Progenitor cell of endocrine pancreas (in vitro differentiated cells): Measurements from ENCODE around the gene ITGB7. TPM values are rescaled to one million over a fixed set of nuclear protein-coding genes. Genes with fewer than 3 reads are reported as not detected.
A peak's percentile ranks its signal among the peaks of the same experiment; 100 is the strongest.

Experiments
- DNase-seq: peaks from one replicate; pipeline ENCODE4 v3.0.0; 2021; ENCODE audit warnings: low spot score; ENCODE audit not compliant: unreplicated experiment
- H3K27ac Mint-ChIP-seq: 2 replicates; pipeline ENCODE4 v1.8.0; 2021; ENCODE audit warnings: mild to moderate bottlenecking, moderate library complexity, mixed read lengths
- H3K27me3 Mint-ChIP-seq: 2 replicates; pipeline ENCODE4 v1.8.0; 2021; ENCODE audit warnings: mixed read lengths
- H3K36me3 Mint-ChIP-seq: 2 replicates; pipeline ENCODE4 v1.8.0; 2022; ENCODE audit warnings: mixed read lengths; ENCODE audit not compliant: insufficient read depth
- H3K4me1 Mint-ChIP-seq: 2 replicates; pipeline ENCODE4 v1.8.0; 2021; ENCODE audit warnings: low read depth, mixed read lengths
- H3K4me3 Mint-ChIP-seq: 2 replicates; pipeline ENCODE4 v1.8.0; 2021; ENCODE audit warnings: low read depth, mild to moderate bottlenecking, moderate library complexity, mixed read lengths
- H3K9me3 Mint-ChIP-seq: 2 replicates; pipeline ENCODE4 v1.8.0; 2021; ENCODE audit warnings: low read depth, mixed read lengths
- CTCF ChIP-seq: fragments of 200-600 bp; sonication (generic); IDR thresholded peaks from one replicate; pipeline ENCODE4 v1.5.0; 2021; ENCODE audit warnings: antibody characterized with exemption, mild to moderate bottlenecking; ENCODE audit not compliant: unreplicated experiment
- total RNA-seq: library from RNA; stranded (reverse); gene quantifications from 2 replicates; pipeline ENCODE4 v1.2.1, GENCODE V29; 2021

Gene ITGB7
- total RNA-seq, 1 donor from 2014 or later = 0.29 TPM

GRCh38 chr12:53218551-53219291 lies 11.7 kb upstream of the ITGB7 start:
- no peak for TF ChIP-seq CTCF
- Mint-ChIP-seq H3K27ac (no peak overlapping the region), H3K9me3 (no peaks in the 10 kb centered on the region), H3K4me3 (peak overlapping the region; percentile 68), H3K27me3 (peaks cover 34% of the 10 kb centered on the region), H3K4me1 (peaks cover 37% of the 10 kb centered on the region), H3K36me3 (no peaks in the 10 kb centered on the region)
- no peak for DNase-seq

GRCh38 chr12:53217931-53218307 lies 10.9 kb upstream of the ITGB7 start:
- TF ChIP-seq CTCF = no peak
- Mint-ChIP-seq H3K36me3 (no peaks in the 10 kb centered on the region), H3K27ac (no peak overlapping the region), H3K27me3 (peaks cover 33% of the 10 kb centered on the region), H3K4me3 (peak overlapping the region; percentile 23), H3K4me1 (peaks cover 32% of the 10 kb centered on the region), H3K9me3 (no peaks in the 10 kb centered on the region)
- DNase-seq = no peak

GRCh38 chr12:53217051-53217930 lies 10.2 kb upstream of the ITGB7 start:
- peaks cover 29% of the 10 kb centered on the region for H3K4me1 Mint-ChIP-seq
- no peak for TF ChIP-seq CTCF
- H3K9me3 Mint-ChIP-seq = no peaks in the 10 kb centered on the region
- H3K27me3 Mint-ChIP-seq = peaks cover 33% of the 10 kb centered on the region
- H3K36me3 Mint-ChIP-seq = no peaks in the 10 kb centered on the region
- no peak overlapping the region for H3K4me3 Mint-ChIP-seq
- no peak for DNase-seq
- H3K27ac Mint-ChIP-seq = no peak overlapping the region

GRCh38 chr12:53215497-53215896 lies 8.4 kb upstream of the ITGB7 start:
- Mint-ChIP-seq H3K9me3 (no peaks in the 10 kb centered on the region), H3K4me3 (no peak overlapping the region), H3K4me1 (peaks cover 24% of the 10 kb centered on the region), H3K27ac (no peak overlapping the region), H3K27me3 (peaks cover 32% of the 10 kb centered on the region), H3K36me3 (no peaks in the 10 kb centered on the region)
- no peak for DNase-seq
- TF ChIP-seq CTCF = no peak

GRCh38 chr12:53214687-53215455 lies 7.8 kb upstream of the ITGB7 start:
- DNase-seq = no peak
- Mint-ChIP-seq H3K27ac (no peak overlapping the region), H3K36me3 (no peaks in the 10 kb centered on the region), H3K4me3 (no peak overlapping the region), H3K4me1 (peaks cover 22% of the 10 kb centered on the region), H3K9me3 (no peaks in the 10 kb centered on the region), H3K27me3 (peaks cover 29% of the 10 kb centered on the region)
- TF ChIP-seq CTCF = no peak
